Jurkat, Clone E6-1 (cell line): Measurements from ENCODE around the gene MBD3L2.

Source experiments
- DNase-seq: peaks from one replicate; pipeline ENCODE4 v3.0.0-alpha.2; 2011; ENCODE audit warnings: low read depth, low spot score
- H3K4me3 ChIP-seq: 2 replicates; pipeline ENCODE4 v1.5.1; 2011; ENCODE audit warnings: mild to moderate bottlenecking, low read length, control low read depth, moderate library complexity

MBD3L2 gene

DNA sequence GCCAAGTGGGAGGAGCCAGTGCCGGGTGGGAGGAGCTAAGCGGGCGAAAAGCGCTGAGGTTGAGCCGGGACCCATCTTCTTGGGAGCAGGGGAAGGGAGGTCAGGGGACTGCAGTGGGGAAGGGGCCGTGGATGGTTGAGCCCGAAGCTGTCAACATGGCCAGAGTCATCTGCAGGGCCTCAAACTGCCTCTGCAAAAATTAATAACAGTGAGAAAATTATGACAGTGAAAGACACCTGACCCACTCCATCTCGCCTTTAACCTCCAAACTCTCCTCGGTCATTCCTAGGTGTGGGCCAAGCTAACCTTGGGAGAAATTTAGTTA, 50.4 kb downstream of the MBD3L2 start:
- DNase-seq: no peak
- H3K4me3 ChIP-seq: peak overlapping the region; percentile 76
